ENCODE results near the gene PEAR1.

GRCh38 chr1:156957634-156958033 is 64.1 kb downstream of the PEAR1 start:
- TF ChIP-seq CTCF (IDR thresholded peaks at IDR 0.05) (no peak), EZH2 (IDR thresholded peaks at IDR 0.05; ENCODE audit: borderline replicate concordance, insufficient read depth, low read depth, low read length, poor library complexity, severe bottlenecking) (no peak)

Measured in B cell (primary cell).